HG03108 (cell line): ENCODE data around the gene DOCK7.
A peak's percentile ranks its signal among the peaks of the same experiment; 100 is the strongest.
"Not testable (repeated sequence)": the region's sequence is repeated elsewhere in the genome, so short reads cannot be mapped to it uniquely, and the experiment has no call there.

Experiments
- ATAC-seq: cut with Tn5 transposase; IDR thresholded peaks from one replicate; pipeline ENCODE4 v1.9.1; 2021; ENCODE audit warnings: moderate library complexity; ENCODE audit not compliant: unreplicated experiment

The DOCK7 gene

GRCh38 chr1:62693123-62693522, 4.9 kb upstream of the DOCK7 start:
- ATAC-seq, result no peak

GRCh38 chr1:62691062-62691844, 3.1 kb upstream of the DOCK7 start:
- no peak for ATAC-seq

- ATAC-seq, result no peak
These were observed 1.3 kb upstream of the DOCK7 start for GRCh38 chr1:62689524-62689923.

DNA sequence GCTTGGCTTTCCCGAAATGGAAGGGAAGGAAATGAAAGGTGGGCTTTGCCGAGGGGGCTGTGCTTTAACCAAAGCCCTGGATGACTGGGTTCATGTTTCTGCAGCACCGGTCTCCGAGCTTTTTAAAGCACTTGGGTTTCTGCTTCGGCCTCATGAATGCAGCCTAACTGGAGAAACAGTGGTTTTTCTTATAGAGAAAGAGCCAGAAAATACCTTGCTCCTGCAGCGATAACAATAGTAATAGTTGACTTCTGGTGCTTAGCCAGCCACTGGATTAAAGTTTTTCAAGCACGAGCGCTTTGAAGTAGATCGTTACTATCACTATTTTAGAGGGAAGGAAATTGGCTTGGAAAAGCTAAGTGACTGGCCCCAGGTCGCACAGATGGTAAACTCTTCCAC, 500 bp upstream of the DOCK7 start:
- ATAC-seq, result no peak

DNA sequence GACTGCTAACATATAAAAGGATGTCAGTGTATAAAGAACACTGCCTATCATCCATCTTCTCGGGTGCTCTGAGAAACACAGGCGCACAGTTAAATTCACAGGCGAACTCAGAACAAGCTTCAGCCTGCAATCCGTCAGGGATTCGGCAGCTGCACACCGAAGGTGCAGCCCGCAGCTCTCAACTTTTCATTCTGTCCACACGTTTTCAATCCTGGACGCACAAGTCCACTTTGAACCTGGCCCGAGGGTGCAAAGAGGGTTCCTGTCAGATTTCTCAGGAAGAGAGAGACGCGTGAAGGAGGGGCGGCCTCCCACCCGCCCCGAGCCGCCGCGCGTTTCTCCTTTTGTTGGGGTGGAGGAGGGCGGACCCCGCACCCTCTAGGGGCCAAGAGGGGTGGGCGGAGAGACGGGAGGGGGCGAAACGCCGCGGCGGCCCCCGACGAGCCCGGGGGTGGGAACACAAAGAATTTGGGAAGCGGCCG, 724 bp downstream of the DOCK7 start:
- ATAC-seq, result peak; percentile 22

- ATAC-seq, result no peak
These were observed 1.4 kb downstream of the DOCK7 start for GRCh38 chr1:62686822-62687221.

- ATAC-seq, result no peak
These were observed 2.7 kb downstream of the DOCK7 start for GRCh38 chr1:62685431-62685859.

DNA sequence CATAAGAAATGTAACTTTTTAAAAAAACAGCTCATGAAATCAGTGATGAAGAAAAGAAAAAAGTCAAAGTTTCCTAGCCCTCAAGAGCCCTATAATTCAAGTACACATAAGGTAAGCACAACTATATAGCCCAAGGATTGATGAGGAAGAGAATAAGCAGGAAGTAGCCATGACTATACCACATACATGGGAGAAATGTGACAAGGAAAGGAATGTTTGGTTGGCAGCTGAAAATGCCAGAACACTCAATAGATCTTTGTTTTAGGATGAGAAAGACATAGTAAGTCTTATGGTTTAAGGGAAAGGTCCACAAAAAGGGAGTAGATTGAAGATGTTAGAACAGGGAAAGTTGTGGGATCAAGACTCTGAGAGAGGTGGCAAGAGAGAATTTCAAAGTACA, 5.7 kb downstream of the DOCK7 start:
- no peak for ATAC-seq

DNA sequence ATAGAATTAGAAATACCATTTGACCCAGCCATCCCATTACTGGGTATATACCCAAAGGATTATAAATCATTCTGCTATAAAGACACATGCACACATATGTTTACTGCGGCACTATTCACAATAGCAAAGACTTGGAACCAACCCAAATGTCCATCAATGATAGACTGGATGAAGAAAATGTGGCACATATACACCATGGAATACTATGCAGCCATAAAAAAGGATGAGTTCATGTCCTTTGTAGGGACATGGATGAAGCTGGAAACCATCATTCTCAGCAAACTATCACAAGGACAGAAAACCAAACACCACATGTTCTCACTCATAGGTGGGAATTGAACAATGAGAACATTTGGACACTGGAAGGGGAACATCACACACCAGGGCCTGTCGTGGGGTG, 7.2 kb downstream of the DOCK7 start:
- not testable (repeated sequence) for ATAC-seq

- not testable (repeated sequence) for ATAC-seq
These were observed 10.4 kb downstream of the DOCK7 start for GRCh38 chr1:62677822-62678221.

- no peak for ATAC-seq
These were observed 11.4 kb downstream of the DOCK7 start for GRCh38 chr1:62676611-62677356.

- no peak for ATAC-seq
These were observed 14.6 kb downstream of the DOCK7 start for GRCh38 chr1:62673629-62674028.

GRCh38 chr1:62672029-62672428, 16.2 kb downstream of the DOCK7 start:
- ATAC-seq, result no peak

DNA sequence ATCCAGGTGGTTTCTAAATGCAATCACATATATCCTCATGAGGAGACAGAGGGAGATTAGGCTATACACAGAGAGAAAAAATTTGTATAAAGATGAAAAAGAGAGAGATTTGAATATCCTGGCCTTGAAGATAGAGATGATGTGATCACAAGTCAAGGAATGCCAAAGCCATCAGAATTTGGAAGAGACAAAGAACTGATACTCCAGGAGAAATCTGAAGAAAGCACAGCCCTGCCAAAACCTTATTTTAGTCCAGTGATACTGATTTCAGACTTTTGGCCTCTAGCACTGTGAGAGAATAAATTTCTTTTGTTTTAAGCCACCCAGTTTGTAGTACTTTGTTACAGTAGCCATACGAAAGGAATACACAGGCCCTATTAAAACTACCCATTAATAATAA, 33.4 kb downstream of the DOCK7 start:
- no peak for ATAC-seq

DNA sequence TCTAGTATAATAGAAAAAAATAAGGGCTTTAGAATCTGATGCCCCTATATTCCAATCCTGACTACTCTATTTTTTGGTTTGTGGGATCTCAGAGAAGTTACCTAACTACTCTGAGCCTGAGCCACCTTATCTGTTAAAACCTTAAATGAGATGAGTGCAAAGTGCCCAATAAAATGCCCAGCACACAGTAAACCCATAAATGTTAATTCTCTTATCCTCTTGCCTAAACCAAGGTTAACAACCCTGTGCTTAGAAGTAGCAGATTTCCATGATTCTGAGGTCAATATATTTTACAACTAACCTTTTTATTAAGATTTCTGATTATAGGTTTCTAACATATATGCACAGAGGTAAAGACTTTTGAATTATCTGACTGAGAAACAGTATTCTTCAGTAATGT, 35.8 kb downstream of the DOCK7 start:
- no peak for ATAC-seq

- ATAC-seq, result no peak
These were observed 44.9 kb downstream of the DOCK7 start for GRCh38 chr1:62643283-62643682.

DNA sequence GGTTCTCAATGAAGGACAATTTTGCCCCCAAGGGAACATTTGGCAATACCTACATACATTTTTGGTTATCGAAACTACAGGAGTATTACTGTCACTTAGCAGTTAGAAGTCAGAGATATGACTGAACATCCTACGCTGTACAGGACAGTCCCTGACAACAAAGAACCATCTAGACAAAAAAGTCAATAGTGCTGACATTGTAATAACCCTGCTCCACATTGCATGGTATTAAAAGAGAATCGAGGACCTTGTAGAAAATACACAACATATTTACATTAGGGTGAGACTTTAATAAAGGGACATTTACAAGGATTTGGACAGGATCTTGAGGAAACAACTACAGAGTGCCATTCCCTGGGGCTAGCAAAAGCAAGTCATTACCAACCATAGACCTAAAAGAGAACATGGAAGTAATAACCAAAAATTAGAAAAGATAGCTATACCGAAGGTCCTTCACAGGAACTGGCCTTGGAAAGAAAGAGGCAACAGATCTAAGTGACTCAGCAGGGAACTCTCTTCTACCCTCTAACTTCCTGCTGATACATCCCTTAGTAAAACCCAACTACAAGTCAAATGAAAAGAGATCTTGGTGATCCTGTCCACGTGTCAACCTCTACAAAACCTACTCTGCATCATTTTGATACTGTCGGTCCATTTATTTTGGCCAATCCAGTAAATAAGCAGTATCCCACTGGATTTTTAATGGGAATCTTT, 50.6 kb downstream of the DOCK7 start:
- no peak for ATAC-seq

DNA sequence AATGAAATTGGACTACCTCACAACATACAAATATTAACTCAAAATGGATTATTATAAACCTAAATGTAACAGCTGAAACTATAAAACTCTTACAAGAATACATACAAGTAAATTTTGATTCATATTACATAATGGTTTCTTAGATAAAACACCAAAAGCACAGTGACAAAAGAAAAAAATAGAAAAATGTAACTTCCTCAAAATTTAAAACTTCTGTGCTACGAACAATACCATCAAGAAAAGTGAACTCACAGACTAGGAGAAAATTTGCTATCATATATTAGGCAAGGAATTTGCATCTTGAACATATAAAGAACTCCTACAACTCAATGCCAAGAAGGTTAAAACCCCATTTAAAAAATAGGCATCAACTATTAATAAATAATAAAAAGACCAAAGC, 59.7 kb downstream of the DOCK7 start:
- no peak for ATAC-seq

GRCh38 chr1:62625415-62625814, 62.8 kb downstream of the DOCK7 start:
- peak; percentile 40 for ATAC-seq

- ATAC-seq, result peak; percentile 92
These were observed 66.3 kb downstream of the DOCK7 start for GRCh38 chr1:62621907-62622306.

DNA sequence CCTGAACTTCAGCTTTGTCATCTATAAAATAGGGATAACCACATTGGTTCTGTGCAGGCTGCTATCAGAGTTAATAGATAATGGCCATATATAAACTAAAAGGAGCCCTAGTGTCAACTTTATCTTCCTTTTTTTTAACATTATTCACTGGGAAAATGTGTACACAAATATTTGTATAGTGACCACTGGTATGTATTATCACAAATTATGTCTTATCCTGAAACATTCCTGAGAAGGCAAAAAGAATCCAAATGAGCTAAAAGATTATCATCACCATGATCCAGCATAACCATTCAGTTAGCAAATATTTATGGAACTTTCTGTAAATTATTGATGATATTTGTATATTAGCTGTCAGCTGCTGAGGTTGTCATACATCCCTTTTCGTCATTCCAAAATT, 74.3 kb downstream of the DOCK7 start:
- no peak for ATAC-seq

- peak; percentile 86 for ATAC-seq
These were observed 74.9 kb downstream of the DOCK7 start for GRCh38 chr1:62613325-62613727.
